Suprapubic skin (tissue), 4 donors: ENCODE data around the gene CRYBG3.

ENCODE experiments used
- CTCF ChIP-seq, 2 donors: fragments of 200-600 bp in 1 of 2; fragments of 450-650 bp in 1 of 2; sonication (generic) in 1 of 2; IDR thresholded peaks; one replicate each; pipeline ENCODE4 v1.5.1; 2016 to 2019; ENCODE audit warnings: antibody characterized with exemption in 2 of 2, mild to moderate bottlenecking in 1 of 2, moderate library complexity in 1 of 2
- EP300 ChIP-seq: sonication (generic); formaldehyde crosslinking; IDR thresholded peaks from one replicate; pipeline ENCODE4 v1.6.1; 2017; ENCODE audit warnings: antibody characterized with exemption
- POLR2AphosphoS5 ChIP-seq, 3 donors: sonication (generic); formaldehyde crosslinking; IDR thresholded peaks; one replicate each; pipeline ENCODE4 v1.6.1; 2017; ENCODE audit warnings: antibody characterized with exemption in 3 of 3

- no peak for TF ChIP-seq CTCF (IDR thresholded peaks at IDR 0.05)
- no peak for TF ChIP-seq EP300
- no peak for TF ChIP-seq POLR2AphosphoS5 (IDR thresholded peaks at IDR 0.05)
These were observed 118.2 kb downstream of the CRYBG3 start for GRCh38 chr3:97940034-97940433.
